ENCODE measurements around the gene RPL36.

DNA sequence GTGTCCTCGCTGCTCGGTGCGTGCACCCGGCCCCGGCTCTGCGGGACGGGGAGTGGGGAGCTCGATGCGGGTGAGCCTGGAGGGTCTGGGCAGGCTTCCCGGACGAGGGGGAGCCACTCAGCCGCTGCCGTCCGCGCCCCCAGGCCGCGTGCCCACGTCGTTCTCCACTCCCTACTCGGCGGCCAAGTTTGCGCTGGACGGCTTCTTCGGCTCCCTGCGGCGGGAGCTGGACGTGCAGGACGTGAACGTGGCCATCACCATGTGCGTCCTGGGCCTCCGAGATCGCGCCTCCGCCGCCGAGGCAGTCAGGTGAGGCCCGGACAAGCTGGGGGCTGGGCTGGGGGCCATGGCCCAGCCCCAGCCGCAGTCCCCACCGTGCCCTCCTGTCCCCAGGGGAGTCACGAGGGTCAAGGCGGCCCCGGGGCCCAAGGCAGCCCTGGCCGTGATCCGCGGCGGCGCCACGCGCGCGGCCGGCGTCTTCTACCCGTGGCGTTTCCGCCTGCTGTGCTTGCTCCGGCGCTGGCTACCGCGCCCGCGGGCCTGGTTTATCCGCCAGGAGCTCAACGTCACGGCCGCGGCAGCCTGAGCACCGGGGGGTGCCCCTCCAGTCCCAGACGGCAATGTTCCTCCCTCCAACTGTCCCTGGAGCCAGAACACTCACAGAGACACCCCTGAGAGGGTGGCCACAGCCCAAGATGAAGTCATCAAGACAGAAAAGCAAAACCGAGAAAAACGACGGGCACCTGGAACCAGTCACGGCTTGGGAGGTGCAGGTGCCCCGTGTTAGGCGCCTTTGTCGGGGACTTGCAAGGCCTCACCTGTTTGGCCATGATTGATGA, 2.5 kb upstream of the RPL36 start:
- TF ChIP-seq, protein P1, sequence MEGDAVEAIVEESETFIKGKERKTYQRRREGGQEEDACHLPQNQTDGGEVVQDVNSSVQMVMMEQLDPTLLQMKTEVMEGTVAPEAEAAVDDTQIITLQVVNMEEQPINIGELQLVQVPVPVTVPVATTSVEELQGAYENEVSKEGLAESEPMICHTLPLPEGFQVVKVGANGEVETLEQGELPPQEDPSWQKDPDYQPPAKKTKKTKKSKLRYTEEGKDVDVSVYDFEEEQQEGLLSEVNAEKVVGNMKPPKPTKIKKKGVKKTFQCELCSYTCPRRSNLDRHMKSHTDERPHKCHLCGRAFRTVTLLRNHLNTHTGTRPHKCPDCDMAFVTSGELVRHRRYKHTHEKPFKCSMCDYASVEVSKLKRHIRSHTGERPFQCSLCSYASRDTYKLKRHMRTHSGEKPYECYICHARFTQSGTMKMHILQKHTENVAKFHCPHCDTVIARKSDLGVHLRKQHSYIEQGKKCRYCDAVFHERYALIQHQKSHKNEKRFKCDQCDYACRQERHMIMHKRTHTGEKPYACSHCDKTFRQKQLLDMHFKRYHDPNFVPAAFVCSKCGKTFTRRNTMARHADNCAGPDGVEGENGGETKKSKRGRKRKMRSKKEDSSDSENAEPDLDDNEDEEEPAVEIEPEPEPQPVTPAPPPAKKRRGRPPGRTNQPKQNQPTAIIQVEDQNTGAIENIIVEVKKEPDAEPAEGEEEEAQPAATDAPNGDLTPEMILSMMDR (IDR thresholded peaks at IDR 0.05), result peak in 3 of 4 experiments; percentile 2 to 65 (median 9)
- TF ChIP-seq POLR2AphosphoS5 (IDR thresholded peaks at IDR 0.05), result no peak
- no peak for TF ChIP-seq POLR2A (IDR thresholded peaks at IDR 0.05)
- no peak for TF ChIP-seq EP300 (IDR thresholded peaks at IDR 0.05)

Measured in sigmoid colon (tissue), 4 donors.